GM12892 (cell line): Measurements from ENCODE around the gene AQP12A.

Experiments
- POLR2A ChIP-seq: IDR thresholded peaks from 2 replicates; pipeline ENCODE4 v1.6.1; 2011; ENCODE audit warnings: low read depth, low read length, control low read depth
- POLR2AphosphoS5 ChIP-seq: IDR thresholded peaks from 2 replicates; pipeline ENCODE4 v1.6.1; 2011; ENCODE audit warnings: low read depth, low read length, control low read depth
- TAF1 ChIP-seq: IDR thresholded peaks from 2 replicates; pipeline ENCODE4 v1.6.1; 2011; ENCODE audit warnings: low read depth, mild to moderate bottlenecking, control low read depth, low read length, borderline replicate concordance

DNA sequence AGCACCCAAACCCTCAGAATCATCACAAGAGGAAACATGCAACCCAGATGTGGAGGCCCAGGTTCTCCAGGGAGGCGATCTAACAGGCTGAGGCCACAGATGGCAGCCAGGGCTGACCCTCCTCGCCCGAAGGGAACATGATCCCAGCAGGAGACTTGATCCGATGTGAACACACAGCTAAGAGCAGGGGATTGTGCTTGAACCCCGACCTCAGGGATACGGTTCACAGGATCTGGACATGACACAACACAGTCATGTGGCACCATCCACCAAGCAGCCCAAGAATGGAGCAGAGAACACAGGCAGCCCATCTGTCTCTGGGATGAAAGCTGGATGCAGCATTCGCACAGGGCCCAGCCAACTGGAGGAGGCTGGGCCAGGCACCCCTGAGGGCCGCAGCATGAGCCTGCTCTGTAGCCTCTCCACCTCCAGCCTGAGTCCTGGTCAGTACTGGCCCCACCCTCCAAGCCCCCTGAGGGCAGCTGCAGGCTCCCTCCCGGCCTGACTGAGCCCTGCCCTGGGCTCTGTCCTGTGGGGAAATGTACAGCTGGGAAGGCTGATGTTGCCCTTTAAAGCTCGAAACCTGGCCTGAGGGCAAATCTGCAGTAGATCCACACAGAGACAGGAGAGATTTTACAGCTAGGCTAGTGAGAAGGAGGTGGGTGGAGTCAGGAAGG lies 39.0 kb downstream of the AQP12A start:
- no peak for TF ChIP-seq POLR2AphosphoS5
- no peak for TF ChIP-seq POLR2A
- no peak for TF ChIP-seq TAF1
